Prostate gland (tissue), 2 donors: Measurements from ENCODE around the gene ICAM4. TPM values are rescaled to one million over a fixed set of nuclear protein-coding genes. Genes with fewer than 3 reads are reported as not detected.
A peak's percentile ranks its signal among the peaks of the same experiment; 100 is the strongest.

Experiments used
- DNase-seq: peaks from one replicate; pipeline ENCODE4 v3.0.0-alpha.2; 2019; ENCODE audit warnings: low spot score
- H3K27ac ChIP-seq, 2 donors: fragments of 200-600 bp; sonication (generic); 2 replicates each; pipeline ENCODE4 v1.5.1; 2017 to 2019
- H3K27me3 ChIP-seq: fragments of 200-600 bp; sonication (generic); replicated peaks from 2 replicates; pipeline ENCODE4 v1.5.1; 2019; ENCODE audit not compliant: insufficient read depth
- H3K36me3 ChIP-seq, 2 donors: fragments of 200-600 bp; sonication (generic); 1 replicate in 1 of 2; 2 replicates in 1 of 2; pipeline versions ENCODE4 v1.5.1 to v1.8.1; 2017 to 2019
- H3K4me1 ChIP-seq: fragments of 200-600 bp; sonication (generic); replicated peaks from 2 replicates; pipeline ENCODE4 v1.5.1; 2019
- H3K4me3 ChIP-seq, 2 donors: fragments of 200-600 bp; sonication (generic); 2 replicates each; pipeline ENCODE4 v1.5.1; 2017 to 2019
- H3K9me3 ChIP-seq: fragments of 200-600 bp; sonication (generic); 2 replicates; pipeline ENCODE4 v1.5.1; 2017
- CTCF ChIP-seq, 4 experiments: fragments of 200-600 bp in 2 of 4; fragments of 450-650 bp in 2 of 4; sonication (generic) in 2 of 4; IDR thresholded peaks; 1 replicate in 3 of 4; 2 replicates in 1 of 4; pipeline ENCODE4 v1.5.1; 2016 to 2019; ENCODE audit warnings: antibody characterized with exemption in 4 of 4, mild to moderate bottlenecking in 2 of 4, moderate library complexity in 2 of 4
- POLR2A ChIP-seq: fragments of 450-650 bp; IDR thresholded peaks from one replicate; pipeline ENCODE4 v1.6.1; 2016; ENCODE audit warnings: antibody characterized with exemption, mild to moderate bottlenecking
- POLR2AphosphoS5 ChIP-seq: sonication (generic); formaldehyde crosslinking; IDR thresholded peaks from one replicate; pipeline ENCODE4 v1.6.1; 2017; ENCODE audit warnings: antibody characterized with exemption
- WGBS: methylation state at CpG from one replicate; pipeline ENCODE4 v1.1.5; 2018; 5-methylcytosine and 5-hydroxymethylcytosine counted together
- intact Hi-C: fragments of 100-400 bp; cut with DNase I; formaldehyde crosslinking; loops from one replicate; pipeline ENCODE4 v1.14.2; 2022
- total RNA-seq, 2 donors: library from RNA; depleted of rRNA; stranded (reverse); fragments of >200 nt; gene quantifications; one replicate each; pipeline ENCODE4 v1.1.0, GENCODE V29; 2016

The ICAM4 gene
- total RNA-seq, 2 donors from 2014 or later, result 1.0 TPM; not detected in 1

GRCh38 chr19:10328558-10329429 lies 42.0 kb downstream of the ICAM4 start:
- H3K4me3 ChIP-seq, result no peak overlapping the region
- no peaks in the 10 kb centered on the region for H3K9me3 ChIP-seq
- intact Hi-C loops, result no loop called here
- WGBS, result 96% methylated on average over 41 of the region's 41 CpGs
- H3K4me1 ChIP-seq, result peaks cover 9% of the 10 kb centered on the region
- DNase-seq, result no peak
- TF ChIP-seq POLR2AphosphoS5 (no peak), CTCF (IDR thresholded peaks at IDR 0.05) (no peak), POLR2A (no peak)
- H3K27me3 ChIP-seq, result no peaks in the 10 kb centered on the region
- H3K36me3 ChIP-seq, result peaks cover 5 to 40% of the 10 kb centered on the region in 2 donors
- H3K27ac ChIP-seq, result no peak overlapping the region

- intact Hi-C loops, result no loop called here
- Histone ChIP-seq H3K27me3 (no peaks in the 10 kb centered on the region), H3K4me3 (no peak overlapping the region), H3K4me1 (peaks cover 11% of the 10 kb centered on the region), H3K36me3 (peaks cover 5 to 40% of the 10 kb centered on the region in 2 donors), H3K27ac (no peak overlapping the region), H3K9me3 (no peaks in the 10 kb centered on the region)
- TF ChIP-seq POLR2AphosphoS5, result no peak
- TF ChIP-seq POLR2A, result no peak
- no peak for TF ChIP-seq CTCF (IDR thresholded peaks at IDR 0.05)
- DNase-seq, result no peak
- 91% methylated on average over 13 of the region's 13 CpGs for WGBS
Measured at GRCh38 chr19:10329555-10329954, 42.8 kb downstream of the ICAM4 start.

GRCh38 chr19:10332158-10332964 lies 45.6 kb downstream of the ICAM4 start:
- Histone ChIP-seq H3K36me3 (peaks cover 0 to 20% of the 10 kb centered on the region in 2 donors), H3K27me3 (no peaks in the 10 kb centered on the region), H3K4me1 (peaks cover 13% of the 10 kb centered on the region), H3K9me3 (no peaks in the 10 kb centered on the region), H3K27ac (peak overlapping the region in 1 of 2 donors; percentile 92), H3K4me3 (peak overlapping the region; percentile 73 to 81)
- WGBS, result 31% methylated on average over 18 of the region's 18 CpGs
- intact Hi-C loops, result loop anchor here (2.0 kb wide), 1 partner anchor 48 kb away; the partner anchor contains the start of gene TYK2
- no peak for DNase-seq
- TF ChIP-seq POLR2A (no peak), POLR2AphosphoS5 (no peak), CTCF (IDR thresholded peaks at IDR 0.05) (no peak)

GRCh38 chr19:10332965-10333757 lies 46.4 kb downstream of the ICAM4 start, which contains the start of gene RAVER1:
Gene RAVER1, minus strand, starts transcription at chr19:10333529. Its CDS starts 22 bp downstream, at chr19:10333507.
- peak; percentile 50 for TF ChIP-seq POLR2A
- peak; percentile 92 for TF ChIP-seq POLR2AphosphoS5
- TF ChIP-seq CTCF (IDR thresholded peaks at IDR 0.05), result no peak
- Histone ChIP-seq H3K4me1 (peaks cover 13% of the 10 kb centered on the region), H3K9me3 (no peaks in the 10 kb centered on the region), H3K27me3 (no peaks in the 10 kb centered on the region), H3K4me3 (peak within 1 kb of the TSS; percentile 73 to 81), H3K27ac (peak within 1 kb of the TSS; percentile 87 to 92), H3K36me3 (peaks cover 0 to 12% of the 10 kb centered on the region in 2 donors)
- intact Hi-C loops, result loop anchor here (2.0 kb wide), 1 partner anchor 48 kb away; the partner anchor contains the start of gene TYK2
- peak; percentile 97 for DNase-seq
- under 1% methylated on average over 56 of the region's 82 CpGs for WGBS
